Retinal pigment epithelial cell (primary cell): Measurements from ENCODE around the gene JAML.

Source experiments
- DNase-seq: peaks from one replicate; pipeline ENCODE4 v3.0.0-alpha.2; 2010; ENCODE audit warnings: low read depth
- H3K4me3 ChIP-seq: 2 replicates; pipeline ENCODE4 v1.5.1; 2011; ENCODE audit warnings: mild to moderate bottlenecking, low read length, control low read depth, moderate library complexity
- CTCF ChIP-seq: conservative IDR thresholded peaks from 2 replicates; pipeline ENCODE4 v1.5.1; 2011; ENCODE audit warnings: low read depth, low read length, control low read depth, inconsistent platforms

JAML gene

GRCh38 chr11:118247041-118247440 lies 22.2 kb upstream of the JAML start:
- H3K4me3 ChIP-seq, result no peak overlapping the region
- TF ChIP-seq CTCF, result no peak
- no peak for DNase-seq

DNA sequence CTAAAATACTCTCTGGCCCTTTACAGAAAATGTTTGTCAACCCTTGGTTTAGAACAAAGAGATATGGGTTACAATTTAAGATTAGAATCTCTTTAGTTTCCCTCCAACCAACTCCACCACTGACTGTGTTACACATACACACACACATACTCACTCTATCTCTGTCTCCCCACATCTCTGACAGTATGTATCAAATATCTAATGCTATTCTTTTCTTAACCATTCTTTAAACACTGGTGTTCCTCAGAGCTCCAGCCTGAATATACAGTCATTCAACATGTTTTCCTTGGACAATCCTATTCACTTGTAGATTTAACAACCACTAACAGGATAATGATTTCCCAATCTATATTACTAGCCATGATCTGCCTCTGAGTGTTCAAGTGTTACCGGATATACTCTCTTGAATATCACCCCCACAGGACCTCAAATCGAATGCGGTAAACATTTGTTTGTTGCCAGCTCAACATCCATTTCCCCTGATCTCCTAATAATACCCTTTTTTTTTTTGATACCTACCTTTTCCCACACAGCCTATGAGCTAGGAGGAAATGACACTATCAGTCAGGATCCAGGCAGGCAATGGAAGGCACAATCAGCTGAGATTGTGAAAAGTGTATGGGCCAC lies 21.2 kb upstream of the JAML start:
- DNase-seq, result no peak
- no peak for TF ChIP-seq CTCF
- H3K4me3 ChIP-seq, result no peak overlapping the region

DNA sequence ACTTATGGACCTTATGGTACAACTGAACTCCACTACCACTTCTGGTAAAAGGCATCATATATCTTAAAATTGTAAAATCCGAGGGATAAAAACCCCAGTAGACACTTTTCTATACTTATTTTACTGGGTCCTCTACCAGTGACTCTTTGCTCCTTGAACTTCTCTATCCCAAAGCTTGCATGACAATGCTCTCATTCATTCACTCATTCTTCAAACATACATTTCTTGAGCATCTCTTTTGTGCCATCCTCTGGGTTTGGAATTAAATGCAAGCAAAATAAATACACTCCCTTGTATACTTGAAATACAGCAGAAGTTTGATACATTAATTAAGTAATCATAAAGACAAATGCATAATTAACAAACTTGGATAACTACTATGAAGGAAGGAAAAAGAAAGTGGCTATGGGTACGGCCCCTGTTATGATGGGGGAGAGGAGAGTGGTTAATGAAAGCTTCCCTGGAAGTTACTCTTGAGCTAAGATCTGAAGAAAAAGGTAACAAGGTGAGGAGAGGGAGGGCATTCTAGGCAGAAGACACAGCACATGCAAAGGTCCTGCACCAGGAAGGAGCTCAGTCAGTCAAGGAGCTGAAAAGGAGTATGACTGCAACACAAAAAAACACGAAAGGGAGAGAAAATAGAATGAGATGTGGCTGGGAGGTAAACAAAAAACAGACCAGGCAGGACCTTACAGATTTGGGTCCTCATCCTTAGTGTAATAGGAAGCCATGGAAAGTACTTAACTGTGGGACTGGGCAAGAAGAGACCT lies 19.4 kb upstream of the JAML start:
- no peak for TF ChIP-seq CTCF
- no peak for DNase-seq
- no peak overlapping the region for H3K4me3 ChIP-seq

- no peak for DNase-seq
- TF ChIP-seq CTCF, result no peak
- no peak overlapping the region for H3K4me3 ChIP-seq
These were observed 18.4 kb upstream of the JAML start for GRCh38 chr11:118243161-118243560.

- TF ChIP-seq CTCF, result no peak
- no peak for DNase-seq
- H3K4me3 ChIP-seq, result no peak overlapping the region
These were observed 16.9 kb upstream of the JAML start for GRCh38 chr11:118241764-118242098.

- no peak for DNase-seq
- no peak overlapping the region for H3K4me3 ChIP-seq
- no peak for TF ChIP-seq CTCF
These were observed 16.4 kb upstream of the JAML start for GRCh38 chr11:118240999-118241763.
